UCSD-AML1 (cell line): ENCODE data around the gene LRMDA.

Source experiments
- DNase-seq: peaks from one replicate; lab custom pipeline; 2025; ENCODE audit not compliant: unreplicated experiment; lab: John Stamatoyannopoulos, UW

The LRMDA gene

DNA sequence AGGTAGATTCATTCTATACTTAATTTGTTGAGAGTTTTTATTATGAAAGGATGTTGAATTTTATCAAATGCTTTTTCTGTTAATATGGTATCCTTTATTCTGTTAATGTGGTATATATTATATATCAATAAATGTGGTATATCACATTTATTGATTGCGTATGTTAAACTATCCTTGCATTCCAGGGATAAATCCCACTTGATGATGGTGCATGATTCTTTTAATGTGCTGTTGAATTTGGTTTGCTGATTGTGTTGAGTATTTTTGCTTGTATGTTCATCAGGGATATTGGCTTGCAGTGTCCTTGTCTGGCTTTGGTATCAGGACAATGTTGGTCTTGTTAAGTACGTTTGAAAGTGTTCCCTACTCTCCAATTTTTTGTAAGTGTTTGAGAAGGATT is 11.9 kb downstream of the LRMDA start:
- DNase-seq: no peak

DNA sequence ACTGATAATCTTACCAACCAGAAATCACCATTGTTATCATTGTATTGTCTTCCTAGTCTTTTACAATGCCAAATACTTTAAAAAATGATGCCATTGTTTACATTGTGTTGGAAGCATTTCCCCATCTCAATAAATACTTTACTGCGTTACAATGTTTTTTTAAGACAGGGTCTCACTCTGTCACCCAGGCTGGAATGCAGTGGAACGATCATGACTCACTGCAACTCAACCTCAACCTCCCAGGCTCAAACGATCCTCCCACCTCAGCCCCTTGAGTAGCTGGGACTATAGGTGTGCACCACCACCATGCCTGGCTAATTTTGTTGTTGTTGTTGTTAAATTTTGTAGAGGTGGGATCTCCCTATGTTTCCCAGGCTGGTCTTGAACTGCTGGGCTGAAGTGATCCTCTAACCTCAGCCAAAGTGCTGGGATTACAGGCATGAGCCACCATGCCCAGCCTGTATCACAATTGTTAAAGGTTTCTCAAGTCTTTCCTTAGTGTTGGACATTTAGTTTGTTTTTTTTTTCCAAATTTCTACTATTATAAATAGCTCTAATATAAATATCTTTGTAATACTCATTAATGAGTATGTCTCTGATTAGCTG is 13.5 kb downstream of the LRMDA start:
- no peak for DNase-seq

DNA sequence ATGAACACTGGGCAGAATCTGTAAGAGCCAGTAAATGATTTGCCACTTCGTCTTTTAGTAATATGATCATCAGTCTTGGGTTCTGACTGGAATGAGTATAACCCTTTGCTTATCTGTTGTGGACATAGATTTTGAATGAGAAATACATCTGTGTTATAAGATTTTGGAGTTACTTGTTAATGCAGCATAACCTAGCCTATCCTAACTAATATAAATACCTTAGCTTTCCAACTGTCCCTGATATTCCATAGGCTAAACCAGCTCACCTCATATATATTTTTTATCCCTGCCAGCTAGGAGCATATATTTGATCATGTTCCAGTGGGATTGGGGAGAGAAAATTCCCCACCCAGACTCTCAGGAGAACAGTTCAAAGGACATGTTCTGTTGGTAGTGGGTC is 15.1 kb downstream of the LRMDA start:
- no peak for DNase-seq

DNA sequence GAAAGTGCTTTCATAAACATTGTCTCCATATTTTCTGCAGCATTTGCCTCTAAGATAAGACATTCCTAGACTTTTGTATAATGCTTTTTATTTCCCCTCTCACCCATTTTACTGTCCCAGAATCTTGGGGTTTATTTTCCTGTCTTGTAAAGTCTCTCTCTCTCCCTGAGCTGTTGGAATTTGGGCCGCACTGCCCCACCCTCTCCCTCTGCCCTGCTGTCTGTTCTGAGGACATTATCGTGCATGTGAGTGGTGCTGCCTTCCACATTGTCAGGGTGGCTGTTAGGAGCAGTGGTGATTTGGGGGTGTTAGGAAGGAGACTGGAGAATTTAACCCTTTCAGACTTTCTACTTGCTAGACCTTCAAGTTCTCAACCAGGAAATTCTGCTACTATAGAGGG is 16.7 kb downstream of the LRMDA start:
- DNase-seq: no peak

DNA sequence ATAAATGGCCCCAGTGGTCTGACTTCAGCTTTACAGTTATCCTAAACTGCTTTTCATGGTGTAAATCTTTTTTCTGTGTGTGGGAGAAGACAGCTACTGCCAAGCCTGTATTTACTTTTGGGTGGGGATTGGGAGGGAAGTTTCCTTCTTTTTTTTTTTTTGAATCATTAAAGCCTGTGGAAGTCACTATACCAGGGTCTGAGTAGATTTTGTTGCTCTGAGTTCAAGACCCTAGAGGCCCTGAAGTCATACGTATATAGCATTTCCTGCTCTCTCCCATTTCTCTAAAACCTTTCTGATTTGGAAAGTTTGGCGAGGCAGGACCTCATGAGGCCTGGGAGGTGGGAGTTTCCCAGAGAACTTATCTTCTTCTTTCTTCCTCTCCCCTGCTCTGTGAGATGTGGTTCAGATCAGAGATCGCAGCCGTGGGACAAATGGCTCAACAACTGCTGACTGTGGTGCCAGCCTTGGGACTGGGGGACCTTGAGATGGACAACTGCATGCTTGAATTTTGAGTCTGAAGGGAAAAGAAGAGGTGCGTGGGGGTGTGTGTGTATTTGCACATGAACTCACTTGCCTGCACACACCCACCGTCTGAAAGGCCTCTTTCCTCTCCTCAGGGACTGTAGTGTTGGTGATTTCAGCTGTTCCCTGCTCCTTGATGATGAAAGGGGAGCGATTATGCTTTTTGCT is 18.1 kb downstream of the LRMDA start:
- DNase-seq: no peak

DNA sequence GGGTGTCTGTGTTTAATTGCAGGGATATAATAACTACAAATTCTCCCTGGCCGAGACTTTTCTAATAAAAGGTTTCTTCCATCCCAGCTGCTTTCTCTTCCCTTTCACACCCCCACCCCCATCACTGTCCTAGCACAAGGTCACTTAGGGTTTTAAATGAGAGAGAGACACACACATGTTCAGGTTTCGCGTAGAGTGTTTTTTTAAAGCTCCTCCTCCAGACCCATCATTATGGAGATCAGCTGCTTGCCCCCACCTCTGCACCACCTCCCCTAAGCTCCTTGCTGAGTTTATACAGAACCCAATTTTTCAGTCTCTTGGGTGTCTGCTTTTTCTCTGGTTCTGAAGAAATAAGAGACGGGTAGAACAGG is 18.6 kb downstream of the LRMDA start:
- DNase-seq: no peak

DNA sequence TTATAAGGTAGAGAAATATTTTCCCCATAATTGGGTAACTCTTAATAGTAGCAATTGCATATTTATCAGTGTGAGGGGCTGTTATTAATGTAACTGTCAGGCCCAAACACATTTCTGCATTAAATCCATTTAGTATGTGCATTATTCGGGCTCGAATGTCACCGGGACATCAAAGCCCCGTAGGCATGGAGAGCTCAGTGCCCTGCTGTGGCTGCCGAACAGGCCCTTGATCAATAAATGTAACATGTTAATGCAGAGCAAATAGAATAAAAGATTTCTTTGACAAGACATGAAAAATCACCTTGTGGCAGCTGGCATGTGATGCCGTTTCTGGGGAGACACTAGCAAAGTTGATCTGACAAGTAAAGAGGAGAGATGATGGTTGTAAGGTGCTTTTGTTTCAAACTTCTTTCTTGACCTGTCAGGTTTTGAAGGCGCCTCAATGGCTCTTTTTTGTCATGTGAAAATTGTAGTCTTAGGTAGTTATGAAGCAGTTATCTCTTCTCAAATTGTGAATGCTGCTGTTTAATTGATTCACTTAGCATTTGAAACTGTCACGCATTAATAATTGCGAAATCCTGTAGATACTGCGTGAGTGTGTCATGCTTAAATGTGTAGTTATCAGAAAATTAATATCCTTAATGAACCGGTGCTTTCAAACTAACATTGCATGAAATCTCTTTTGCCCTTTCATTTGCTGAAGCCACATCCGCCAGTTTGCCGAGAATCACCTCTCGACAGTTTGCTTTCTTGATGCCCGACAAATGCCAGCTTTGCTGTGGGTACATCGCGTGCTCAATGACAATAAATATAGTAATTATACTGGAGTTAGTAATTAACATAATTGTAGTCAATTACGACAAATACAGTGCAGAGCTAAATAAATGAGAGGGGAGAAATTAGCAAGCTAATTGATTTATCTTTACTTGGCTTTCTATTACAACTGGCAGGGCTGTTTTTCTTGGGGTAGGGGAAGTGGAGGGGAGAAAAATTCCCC is 19.5 kb downstream of the LRMDA start:
- no peak for DNase-seq

DNA sequence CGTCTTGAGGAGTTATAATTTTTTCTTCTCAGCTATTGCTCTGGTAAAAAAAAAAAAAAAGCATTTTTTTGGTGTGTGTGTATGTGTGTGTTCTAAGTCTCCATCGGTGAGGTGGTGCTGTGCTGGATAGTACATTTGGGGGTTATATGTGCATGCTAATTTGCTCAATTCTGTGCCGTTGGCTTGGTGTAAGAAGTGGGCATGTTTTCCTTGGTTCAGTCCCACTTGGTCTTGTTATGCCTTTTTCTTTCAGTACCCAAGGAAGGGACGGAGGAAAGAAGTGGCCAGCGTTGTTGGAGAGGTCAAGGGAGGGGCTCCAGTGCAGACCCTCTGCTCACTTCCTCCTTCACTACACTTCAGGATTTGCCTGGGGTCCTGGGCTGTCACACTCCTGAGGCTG is 20.4 kb downstream of the LRMDA start:
- DNase-seq: no peak

DNA sequence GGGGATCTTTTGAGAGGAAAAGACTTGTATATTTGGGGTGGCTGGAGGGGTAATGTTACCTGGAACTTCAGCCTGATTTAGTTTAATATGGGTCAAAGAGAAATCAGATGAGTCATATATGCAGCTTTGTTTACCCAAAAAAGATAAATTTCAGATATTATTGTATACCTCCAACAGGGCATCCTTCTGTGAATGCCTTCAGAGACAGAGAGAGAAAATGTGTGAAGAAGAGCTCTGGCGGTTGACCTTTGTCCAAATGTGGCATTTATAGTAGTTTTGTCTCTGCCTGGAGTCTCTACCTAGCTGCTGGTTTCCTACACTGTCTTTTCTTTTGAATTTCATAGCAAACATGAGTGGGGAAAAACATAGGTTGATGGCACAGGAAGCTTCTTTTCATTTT is 21.6 kb downstream of the LRMDA start:
- DNase-seq: no peak

DNA sequence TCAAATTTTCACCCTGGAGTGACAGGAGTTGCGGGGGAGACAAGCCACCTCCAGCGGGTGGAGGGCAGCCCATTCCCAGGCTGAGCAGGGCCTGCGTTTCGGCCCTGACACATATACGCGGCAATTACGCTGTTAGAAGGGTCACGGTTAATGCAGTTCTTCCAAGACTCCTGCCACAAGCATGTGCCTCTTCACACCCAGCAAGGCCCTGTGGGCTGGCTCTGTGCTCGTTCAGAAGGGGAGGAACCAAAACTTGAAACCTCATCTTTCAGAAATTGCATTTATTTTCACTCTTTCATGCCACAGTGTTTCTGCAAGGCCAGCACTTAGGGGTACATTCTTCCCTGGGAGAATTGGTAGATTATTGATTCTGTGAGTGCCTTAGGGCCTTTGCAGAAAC is 24.7 kb downstream of the LRMDA start:
- no peak for DNase-seq

DNA sequence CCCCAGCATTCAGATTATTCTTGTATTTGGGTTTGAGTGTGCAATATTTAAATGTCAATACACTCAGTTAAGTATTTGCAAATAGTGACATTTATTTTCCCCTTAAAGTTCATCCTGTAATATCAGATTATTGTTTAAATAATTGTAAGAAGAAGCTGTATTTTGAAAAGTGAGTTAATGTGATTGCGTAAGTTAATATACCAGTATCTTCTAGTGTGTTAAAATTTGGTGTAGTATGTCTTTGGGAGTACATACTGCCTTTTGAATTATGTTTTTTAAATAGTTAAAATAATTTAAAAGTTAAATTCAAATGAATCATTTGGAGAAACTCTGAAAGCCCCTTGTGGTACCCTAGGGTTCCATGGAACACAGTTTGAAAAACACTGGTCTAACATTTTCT is 28.6 kb downstream of the LRMDA start:
- DNase-seq: no peak

DNA sequence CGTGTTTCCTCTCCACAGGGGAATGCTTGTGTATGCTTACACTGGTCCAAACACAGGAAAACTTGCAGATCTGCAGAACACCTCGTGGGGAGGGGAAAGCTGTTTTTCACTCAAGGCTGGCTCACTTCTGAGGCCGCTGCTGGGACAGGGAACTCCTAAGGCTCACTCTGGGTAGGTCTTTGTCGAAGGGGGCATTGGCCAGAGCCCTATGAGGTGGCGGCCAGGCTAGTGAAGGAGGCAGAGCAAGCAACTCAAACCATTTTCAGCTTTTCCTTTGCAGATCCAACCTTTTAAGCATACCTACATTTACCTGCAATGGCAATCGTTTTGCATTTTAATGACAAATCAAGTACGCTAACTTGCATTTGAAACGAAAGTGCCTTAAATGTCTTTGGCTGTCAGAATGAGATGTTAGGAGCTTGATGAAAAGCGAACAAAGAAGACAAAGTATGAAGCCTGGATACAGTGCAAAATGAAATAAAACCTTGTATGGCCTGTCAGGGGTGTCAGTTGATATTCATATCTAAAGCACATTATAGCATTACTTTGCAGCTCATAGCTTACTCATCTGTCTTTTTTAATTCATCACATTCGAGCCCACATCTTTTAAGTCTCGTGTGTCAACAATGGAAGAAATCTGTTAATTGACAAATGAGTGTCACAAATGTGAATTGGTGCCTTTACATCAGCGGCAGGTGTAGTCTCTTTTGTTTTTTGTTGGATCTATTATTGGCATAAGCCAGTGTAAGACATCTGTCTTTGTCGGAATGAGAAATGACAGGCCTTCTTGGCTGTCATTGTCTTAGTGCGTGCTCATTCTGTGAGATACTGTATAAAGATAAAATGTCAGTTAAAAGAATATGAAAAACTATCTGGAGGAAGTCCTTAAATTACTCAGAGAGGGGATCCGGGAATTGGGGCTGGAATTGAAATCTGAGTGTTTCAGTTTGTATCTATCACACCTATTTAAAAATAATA is 30.5 kb downstream of the LRMDA start:
- no peak for DNase-seq

DNA sequence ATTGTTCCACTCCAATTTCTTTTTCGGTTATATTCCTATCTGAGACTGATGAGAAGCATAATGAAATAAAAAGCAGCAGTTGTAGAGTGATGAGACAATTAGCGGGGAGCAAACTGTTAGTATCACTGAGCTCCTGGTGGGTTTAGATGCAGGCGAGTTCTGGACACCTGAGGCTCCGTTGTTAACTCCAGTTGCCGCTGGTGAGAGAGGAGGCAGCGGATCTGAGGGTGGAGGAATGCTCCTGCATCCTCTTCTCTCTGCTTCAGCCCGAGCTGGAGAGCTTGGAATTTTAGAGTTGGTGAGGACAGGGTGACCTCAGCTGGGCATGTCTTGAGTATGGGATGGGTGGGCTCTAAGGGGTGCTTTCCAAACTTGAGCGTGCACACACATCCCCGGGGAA is 31.4 kb downstream of the LRMDA start:
- DNase-seq: no peak

DNA sequence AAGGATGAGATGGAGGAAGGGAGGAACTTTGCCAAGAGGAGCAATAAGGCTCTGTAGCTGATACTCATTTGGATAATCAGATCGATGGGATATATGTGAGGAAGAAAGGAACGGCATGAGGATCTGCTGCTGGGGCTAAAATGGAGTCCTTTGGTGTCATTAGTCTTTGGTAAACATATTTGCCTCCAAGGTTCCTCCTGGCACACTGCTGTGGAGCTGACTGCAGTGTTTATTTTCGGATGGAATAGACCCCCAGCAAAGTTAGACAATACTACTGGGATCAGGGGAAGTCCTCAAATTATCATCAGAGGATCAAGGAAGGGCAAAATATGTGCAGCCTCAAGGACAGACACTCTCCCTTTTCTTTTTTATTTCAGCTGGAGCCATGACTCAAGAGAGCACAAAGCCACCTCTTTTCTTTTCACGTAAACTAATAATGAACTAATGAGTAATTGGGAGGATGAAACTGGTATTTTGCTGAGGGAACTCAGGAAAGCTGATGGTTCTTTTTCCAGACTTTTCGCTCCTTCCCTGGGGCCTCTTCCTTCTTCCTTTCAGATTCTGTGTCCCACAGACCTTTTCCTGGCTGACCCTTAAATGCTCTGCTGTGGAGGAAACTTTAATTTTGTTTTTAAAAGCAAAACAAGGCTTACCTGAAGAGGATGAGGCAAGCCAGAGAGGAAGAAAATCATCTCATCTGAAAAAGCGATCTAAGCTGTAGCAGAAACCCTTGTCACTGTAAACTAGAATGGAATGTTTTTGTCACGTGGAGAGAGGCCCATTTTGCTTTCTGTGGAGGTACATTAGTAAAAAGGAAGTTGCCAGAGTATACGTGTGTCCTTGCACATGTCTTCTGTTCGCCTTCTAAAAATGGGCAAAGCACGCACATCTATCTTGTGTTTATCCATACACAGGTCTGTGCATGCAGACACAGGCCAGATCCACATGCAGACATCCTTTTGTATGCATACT is 33.3 kb downstream of the LRMDA start:
- no peak for DNase-seq

DNA sequence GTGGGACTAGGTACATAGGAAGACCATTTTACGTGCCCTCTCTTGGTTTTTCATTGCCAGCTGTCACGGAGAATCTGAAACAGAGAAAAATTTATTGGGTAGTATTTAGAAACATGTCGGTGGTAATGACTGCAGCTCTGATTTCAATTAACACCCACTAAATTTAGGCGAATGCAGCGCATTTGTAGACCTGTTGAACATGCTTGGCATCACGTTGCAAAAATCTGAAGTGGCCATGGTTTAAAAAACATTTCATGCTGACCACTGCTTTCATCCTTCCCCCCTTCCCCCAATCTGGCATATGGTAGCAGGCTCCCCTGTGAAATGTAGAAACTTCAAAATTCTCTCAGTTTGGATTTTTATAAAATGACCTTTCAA is 34.0 kb downstream of the LRMDA start:
- no peak for DNase-seq

DNA sequence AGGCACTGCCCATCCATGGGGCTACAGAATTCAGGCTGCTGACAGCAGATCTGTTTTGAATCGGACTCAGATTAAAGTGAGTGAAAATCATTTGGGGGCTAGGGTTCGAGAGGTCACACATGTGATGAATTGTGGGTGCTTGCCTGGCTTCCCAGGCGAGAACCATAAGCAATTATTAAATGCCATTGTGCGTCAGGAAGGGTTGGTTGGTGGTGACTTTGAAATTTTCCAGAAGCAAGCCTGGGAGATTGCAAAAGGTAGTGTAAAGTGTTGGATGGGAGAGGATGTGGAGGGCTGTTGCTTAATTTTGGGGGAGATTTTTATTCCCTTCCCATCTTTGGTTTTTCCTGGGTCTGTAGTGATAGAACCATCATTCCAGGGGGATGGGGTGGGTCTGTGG is 34.6 kb downstream of the LRMDA start:
- no peak for DNase-seq

DNA sequence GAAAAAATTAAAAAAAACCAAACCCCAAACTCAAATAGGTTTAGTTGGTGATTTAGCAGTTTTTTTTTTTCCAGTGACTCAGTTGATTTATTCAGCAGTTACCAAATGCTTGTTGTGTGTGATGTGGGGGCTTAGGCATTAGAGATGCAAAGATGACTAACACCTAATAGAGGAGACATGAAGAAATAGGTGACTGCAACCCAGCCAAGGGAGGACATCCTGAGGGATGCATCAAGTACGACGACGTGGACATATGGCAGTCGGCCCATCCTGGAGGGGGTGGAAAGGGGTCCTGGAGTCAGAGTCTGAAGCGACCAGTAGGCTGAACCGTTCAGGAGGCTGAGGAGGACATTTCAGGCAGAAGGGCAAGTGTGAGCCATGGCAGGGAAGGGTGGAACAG is 35.5 kb downstream of the LRMDA start:
- DNase-seq: no peak

DNA sequence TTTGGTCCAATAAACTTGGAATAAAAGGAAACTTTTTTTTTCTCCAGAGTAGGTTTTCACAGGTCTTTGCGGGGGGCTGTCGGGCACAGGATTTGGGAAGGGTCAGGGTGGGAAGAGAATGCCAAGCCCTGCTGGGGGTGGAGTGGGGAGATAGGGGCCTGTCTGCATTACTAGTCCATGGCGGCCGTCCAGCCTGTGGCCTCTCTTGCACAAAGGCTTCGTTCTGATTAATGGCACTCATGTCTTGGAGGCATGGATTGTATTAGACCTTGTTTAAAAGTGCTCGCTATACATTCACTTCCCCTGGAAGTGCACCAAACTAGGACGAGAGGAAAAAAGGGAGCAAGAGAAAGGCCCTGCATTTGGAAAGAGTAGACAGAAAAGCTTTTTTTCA is 37.2 kb downstream of the LRMDA start:
- DNase-seq: no peak

DNA sequence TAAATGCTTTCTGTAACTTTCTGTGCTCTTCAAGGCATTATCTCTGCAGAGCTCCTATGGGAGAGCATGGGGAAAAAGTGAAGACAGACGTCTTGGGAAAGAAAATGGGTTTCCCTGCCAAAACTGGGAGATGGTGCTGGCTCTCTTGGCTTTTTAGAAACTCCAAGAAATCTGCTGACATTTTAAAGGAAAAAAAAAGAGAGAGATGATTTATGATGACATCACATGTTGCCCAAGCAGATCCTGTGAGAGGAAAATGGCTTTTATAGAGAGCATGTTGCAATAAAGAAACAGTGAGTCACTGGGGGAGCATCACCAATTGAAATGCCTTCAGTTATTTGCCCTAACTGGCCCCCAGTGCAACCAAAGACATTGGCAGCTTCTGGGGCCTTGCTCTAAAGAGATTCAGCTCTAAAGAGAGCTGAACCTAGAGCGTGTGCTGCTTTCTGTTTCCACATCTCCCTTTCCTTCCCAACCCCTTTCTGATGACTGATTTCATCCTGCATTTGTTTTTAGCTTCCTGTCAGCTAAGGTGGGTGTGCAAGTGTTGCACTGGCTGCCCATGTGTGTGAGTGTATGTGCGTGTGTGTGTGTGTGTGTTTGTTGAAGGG is 37.7 kb downstream of the LRMDA start:
- DNase-seq: no peak
